Vagina (tissue), 2 donors: ENCODE measurements around the gene GOLPH3L. TPM values are rescaled to one million over a fixed set of nuclear protein-coding genes. Genes with fewer than 3 reads are reported as not detected.
A peak's percentile ranks its signal among the peaks of the same experiment; 100 is the strongest.
"Not testable (repeated sequence)": the region's sequence is repeated elsewhere in the genome, so short reads cannot be mapped to it uniquely, and the experiment has no call there.

Experiments used
- DNase-seq, 2 donors: peaks; one replicate each; pipeline ENCODE4 v3.0.0-alpha.2; 2017; ENCODE audit errors: extremely low spot score in 2 of 2
- H3K27ac ChIP-seq: fragments of 200-600 bp; sonication (generic); one replicate; pipeline ENCODE4 v1.5.1; 2019
- H3K27me3 ChIP-seq: fragments of 200-600 bp; sonication (generic); one replicate; pipeline ENCODE4 v1.5.1; 2019
- H3K36me3 ChIP-seq, 2 donors: fragments of 200-600 bp; sonication (generic); one replicate each; pipeline ENCODE4 v1.5.1; 2017 to 2019
- H3K4me1 ChIP-seq: fragments of 200-600 bp; sonication (generic); one replicate; pipeline ENCODE4 v1.5.1; 2019
- H3K4me3 ChIP-seq, 2 donors: fragments of 200-600 bp; sonication (generic); 1 replicate in 1 of 2; 2 replicates in 1 of 2; pipeline ENCODE4 v1.5.1; 2016 to 2019
- H3K9me3 ChIP-seq: fragments of 200-600 bp; sonication (generic); one replicate; pipeline ENCODE4 v1.5.1; 2019
- CTCF ChIP-seq, 3 experiments: fragments of 450-650 bp in 2 of 3; fragments of 200-600 bp in 1 of 3; sonication (generic) in 1 of 3; IDR thresholded peaks; one replicate each; pipeline ENCODE4 v1.5.1; 2017 to 2019; ENCODE audit warnings: antibody characterized with exemption in 3 of 3, mild to moderate bottlenecking in 2 of 3, moderate library complexity in 2 of 3
- POLR2A ChIP-seq, 2 donors: fragments of 450-650 bp; IDR thresholded peaks; one replicate each; pipeline ENCODE4 v1.6.1; 2017; ENCODE audit warnings: antibody characterized with exemption in 2 of 2, mild to moderate bottlenecking in 2 of 2, moderate library complexity in 2 of 2
- POLR2AphosphoS5 ChIP-seq, 2 donors: sonication (generic); formaldehyde crosslinking; IDR thresholded peaks; one replicate each; pipeline ENCODE4 v1.9.0; 2017; ENCODE audit warnings: antibody characterized with exemption in 2 of 2, mild to moderate bottlenecking in 2 of 2, low read depth in 1 of 2; ENCODE audit not compliant: insufficient read depth in 1 of 2
- intact Hi-C: fragments of 100-400 bp; cut with DNase I; formaldehyde crosslinking; loops from one replicate; pipeline ENCODE4 v1.15.1; 2023
- total RNA-seq: library from RNA; depleted of rRNA; stranded (reverse); fragments of >200 nt; gene quantifications from one replicate; pipeline ENCODE4 v1.2.3, GENCODE V29; 2016

The GOLPH3L gene
- total RNA-seq, 1 donor from 2014 or later, result 21.9 TPM

DNA sequence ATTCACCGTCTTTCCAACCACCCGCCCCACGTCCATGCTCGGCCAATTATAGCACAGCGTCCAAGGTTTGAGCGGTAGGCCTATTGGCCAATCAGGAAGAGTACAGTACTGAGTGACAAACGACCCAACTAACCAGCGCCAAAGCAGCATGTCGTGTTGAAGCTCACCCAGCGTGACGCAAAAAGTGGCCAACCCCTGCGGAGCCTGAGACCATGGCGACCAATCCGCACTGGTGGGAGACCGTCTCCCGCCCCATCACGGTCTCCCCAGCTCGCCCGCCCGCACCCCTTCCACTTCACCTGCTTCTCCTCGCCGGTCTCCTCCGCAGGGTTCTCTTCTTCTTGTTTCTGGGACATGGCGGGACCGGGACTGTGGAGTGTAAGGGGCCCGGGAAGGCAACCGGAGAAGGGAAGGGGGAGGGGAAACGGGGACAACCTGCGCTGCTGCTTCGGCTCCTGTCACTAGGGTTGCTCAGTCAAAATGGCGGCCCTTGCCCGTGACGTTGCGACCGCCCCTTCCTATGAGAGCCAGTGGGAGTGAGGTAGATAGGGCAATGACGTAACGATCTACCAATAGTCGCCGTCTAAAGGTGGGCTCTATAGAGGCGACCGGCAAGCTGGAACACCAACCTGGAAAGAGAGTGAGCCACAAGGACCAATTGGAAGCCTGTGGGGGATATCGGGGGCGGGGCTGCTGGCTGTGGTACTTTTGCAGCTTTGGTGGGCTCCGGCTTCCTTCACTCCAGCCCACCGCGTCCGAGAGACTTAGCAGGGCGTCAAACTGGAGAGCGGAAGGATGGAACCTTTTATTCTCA is 67.6 kb downstream of the GOLPH3L start, which contains the start of gene ENSA:
Gene ENSA (minus strand): TSS at position 498 of the 814 bp plus-strand sequence. CDS start 142 bp downstream, at position 356.
- intact Hi-C loops, result loop anchor here (5.0 kb wide), 1 partner anchor 67 kb away; no protein-coding TSS in a partner anchor
- peak; percentile 99 to 100 for DNase-seq
- H3K9me3 ChIP-seq, result no peaks in the 10 kb centered on the region
- H3K36me3 ChIP-seq, result peaks cover 0 to 30% of the 10 kb centered on the region in 2 donors
- peak; percentile 94 to 95 for TF ChIP-seq POLR2A (IDR thresholded peaks at IDR 0.05)
- peak; percentile 80 to 100 for TF ChIP-seq POLR2AphosphoS5 (IDR thresholded peaks at IDR 0.05; ENCODE audit: insufficient read depth in 1 of 2, low read depth in 1 of 2)
- TF ChIP-seq CTCF (IDR thresholded peaks at IDR 0.05), result no peak
- H3K4me1 ChIP-seq, result peaks cover 54% of the 10 kb centered on the region
- H3K27ac ChIP-seq, result peak within 1 kb of the TSS; percentile 98
- H3K27me3 ChIP-seq, result no peaks in the 10 kb centered on the region
- H3K4me3 ChIP-seq, result peak within 1 kb of the TSS; percentile 63 to 68

DNA sequence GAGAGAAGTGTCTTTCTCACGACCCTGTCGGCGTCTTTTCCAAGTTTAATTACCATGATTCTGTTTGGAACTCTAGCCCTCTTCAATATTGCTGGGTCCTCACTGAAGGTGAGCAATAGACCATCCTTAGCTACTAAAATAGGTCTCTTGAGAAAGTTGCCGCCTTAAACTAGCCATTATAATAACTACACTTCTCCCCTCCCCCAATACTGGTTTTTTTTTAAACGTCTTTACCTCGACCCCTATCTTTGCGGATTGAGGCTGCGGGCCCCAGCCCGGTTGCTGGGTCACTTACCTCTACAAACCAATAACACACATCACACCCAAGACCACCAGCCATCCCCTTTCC is 68.2 kb downstream of the GOLPH3L start:
- Histone ChIP-seq H3K4me1 (peaks cover 55% of the 10 kb centered on the region), H3K27ac (peak overlapping the region; percentile 98), H3K9me3 (no peaks in the 10 kb centered on the region), H3K4me3 (peak overlapping the region; percentile 63 to 68), H3K36me3 (peaks cover 0 to 36% of the 10 kb centered on the region in 2 donors), H3K27me3 (no peaks in the 10 kb centered on the region)
- intact Hi-C loops, result loop anchor here (5.0 kb wide), 1 partner anchor 66 kb away; no protein-coding TSS in a partner anchor
- no peak for TF ChIP-seq CTCF (IDR thresholded peaks at IDR 0.05)
- TF ChIP-seq POLR2A (IDR thresholded peaks at IDR 0.05), result no peak
- DNase-seq, result no peak

GRCh38 chr1:150627826-150628410 is 69.0 kb downstream of the GOLPH3L start:
- H3K27ac ChIP-seq, result peak overlapping the region; percentile 98
- no peaks in the 10 kb centered on the region for H3K27me3 ChIP-seq
- peaks cover 0 to 38% of the 10 kb centered on the region in 2 donors for H3K36me3 ChIP-seq
- H3K4me1 ChIP-seq, result peaks cover 63% of the 10 kb centered on the region
- H3K9me3 ChIP-seq, result no peaks in the 10 kb centered on the region
- DNase-seq, result peak in 1 of 2 donors; percentile 56
- peak overlapping the region; percentile 63 to 68 for H3K4me3 ChIP-seq
- intact Hi-C loops, result loop anchor here (5.0 kb wide), 1 partner anchor 66 kb away; no protein-coding TSS in a partner anchor
- TF ChIP-seq POLR2AphosphoS5 (IDR thresholded peaks at IDR 0.05; ENCODE audit: insufficient read depth in 1 of 2, low read depth in 1 of 2) (no peak), CTCF (IDR thresholded peaks at IDR 0.05) (no peak), POLR2A (IDR thresholded peaks at IDR 0.05) (no peak)

DNA sequence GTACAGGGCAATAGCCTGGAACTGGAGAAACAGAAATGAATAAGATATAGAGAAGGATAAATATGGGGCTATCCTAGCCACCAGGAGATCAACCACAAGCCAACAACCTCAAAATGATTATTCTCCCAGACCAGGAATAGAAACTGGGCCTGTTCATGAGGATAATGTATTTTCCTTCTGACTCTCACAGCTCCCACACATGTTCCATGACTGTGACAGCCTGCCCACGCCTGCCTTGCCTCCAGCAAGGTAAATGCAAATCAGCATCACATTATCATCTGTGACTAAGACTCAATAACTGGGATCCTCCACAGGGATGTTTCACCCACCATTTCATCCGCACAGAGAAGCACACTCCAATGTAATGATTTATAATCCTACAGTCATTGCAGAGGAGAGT is 70.8 kb downstream of the GOLPH3L start:
- H3K27me3 ChIP-seq, result no peaks in the 10 kb centered on the region
- H3K4me3 ChIP-seq, result no peak overlapping the region
- intact Hi-C loops, result loop anchor here (5.0 kb wide), 1 partner anchor 64 kb away; no protein-coding TSS in a partner anchor
- no peaks in the 10 kb centered on the region for H3K9me3 ChIP-seq
- peak overlapping the region; percentile 53 for H3K27ac ChIP-seq
- TF ChIP-seq POLR2AphosphoS5 (IDR thresholded peaks at IDR 0.05; ENCODE audit: insufficient read depth in 1 of 2, low read depth in 1 of 2) (peak in 1 of 2 donors; percentile 63), POLR2A (IDR thresholded peaks at IDR 0.05) (no peak)
- H3K4me1 ChIP-seq, result peaks cover 76% of the 10 kb centered on the region
- peaks cover 0 to 38% of the 10 kb centered on the region in 2 donors for H3K36me3 ChIP-seq
- no peak for DNase-seq

DNA sequence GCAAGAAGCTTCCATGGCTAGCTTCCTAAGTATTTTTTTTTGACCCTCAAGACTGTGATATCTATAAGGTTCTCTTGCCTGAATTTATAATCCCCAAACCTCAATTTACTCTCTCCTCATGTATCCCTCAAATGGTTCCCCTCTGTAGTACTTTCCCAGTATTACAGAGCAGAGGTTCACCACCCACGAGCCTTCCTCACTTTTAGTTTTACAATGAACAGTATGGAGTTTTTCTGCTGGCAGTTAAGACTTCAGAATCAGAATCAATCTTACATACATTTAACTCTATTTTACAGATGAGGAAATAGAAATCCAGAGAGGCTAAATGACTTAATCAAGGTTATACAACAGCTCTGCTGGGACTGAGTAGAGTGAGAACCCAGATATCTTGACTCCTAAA is 72.4 kb downstream of the GOLPH3L start:
- peaks cover 0 to 42% of the 10 kb centered on the region in 2 donors for H3K36me3 ChIP-seq
- H3K27me3 ChIP-seq, H3K9me3 ChIP-seq, intact Hi-C loops, H3K4me3 ChIP-seq: not testable (repeated sequence)
- H3K27ac ChIP-seq, result peak overlapping the region; percentile 53
- DNase-seq, result peak in 1 of 2 donors; percentile 1
- peaks cover 82% of the 10 kb centered on the region for H3K4me1 ChIP-seq
